SKM-1 treated with dmso at 0.1 percent for 144 hours (cell line): Measurements from ENCODE around the gene MACROD2.
"Not testable (repeated sequence)": the region's sequence is repeated elsewhere in the genome, so short reads cannot be mapped to it uniquely, and the experiment has no call there.

Experiments used
- DNase-seq: peaks from one replicate; lab custom pipeline; 2025; ENCODE audit not compliant: unreplicated experiment; lab: John Stamatoyannopoulos, UW

Gene MACROD2

GRCh38 chr20:15535863-15536262 is 1540.5 kb downstream of the MACROD2 start:
- DNase-seq: no peak

GRCh38 chr20:15537200-15537599 is 1541.9 kb downstream of the MACROD2 start:
- DNase-seq: not testable (repeated sequence)

- no peak for DNase-seq
These were observed 1547.3 kb downstream of the MACROD2 start for GRCh38 chr20:15542655-15543054.

GRCh38 chr20:15544742-15545141 is 1549.4 kb downstream of the MACROD2 start:
- no peak for DNase-seq

GRCh38 chr20:15546525-15547023 is 1551.3 kb downstream of the MACROD2 start:
- DNase-seq: no peak

- DNase-seq: no peak
These were observed 1551.8 kb downstream of the MACROD2 start for GRCh38 chr20:15547119-15547518.

- DNase-seq: no peak
These were observed 1555.0 kb downstream of the MACROD2 start for GRCh38 chr20:15550116-15550870.

- no peak for DNase-seq
These were observed 1560.6 kb downstream of the MACROD2 start for GRCh38 chr20:15555913-15556312.

- DNase-seq: no peak
These were observed 1561.6 kb downstream of the MACROD2 start for GRCh38 chr20:15556869-15557268.

- DNase-seq: no peak
These were observed 1565.8 kb downstream of the MACROD2 start for GRCh38 chr20:15561070-15561569.

GRCh38 chr20:15561707-15562404 is 1566.5 kb downstream of the MACROD2 start:
- DNase-seq: no peak

GRCh38 chr20:15563836-15564235 is 1568.5 kb downstream of the MACROD2 start:
- no peak for DNase-seq

GRCh38 chr20:15564981-15565380 is 1569.7 kb downstream of the MACROD2 start:
- DNase-seq: no peak

GRCh38 chr20:15565786-15566185 is 1570.5 kb downstream of the MACROD2 start:
- DNase-seq: no peak

- no peak for DNase-seq
These were observed 1571.9 kb downstream of the MACROD2 start for GRCh38 chr20:15567219-15567618.

GRCh38 chr20:15570156-15570555 is 1574.8 kb downstream of the MACROD2 start:
- no peak for DNase-seq

GRCh38 chr20:15571056-15571455 is 1575.7 kb downstream of the MACROD2 start:
- no peak for DNase-seq

- DNase-seq: no peak
These were observed 1579.9 kb downstream of the MACROD2 start for GRCh38 chr20:15575255-15575654.

GRCh38 chr20:15576411-15576810 is 1581.1 kb downstream of the MACROD2 start:
- no peak for DNase-seq

GRCh38 chr20:15578113-15578512 is 1582.8 kb downstream of the MACROD2 start:
- DNase-seq: no peak

GRCh38 chr20:15579688-15580087 is 1584.4 kb downstream of the MACROD2 start:
- DNase-seq: no peak

- no peak for DNase-seq
These were observed 1586.9 kb downstream of the MACROD2 start for GRCh38 chr20:15582146-15582760.
